ENCODE data around the gene GPR39. TPM values are rescaled to one million over a fixed set of nuclear protein-coding genes. Genes with fewer than 3 reads are reported as not detected.

GPR39 gene
- total RNA-seq, 4 donors from 2014 or later, result 9.1 to 38.5 (median 25.9) TPM

DNA sequence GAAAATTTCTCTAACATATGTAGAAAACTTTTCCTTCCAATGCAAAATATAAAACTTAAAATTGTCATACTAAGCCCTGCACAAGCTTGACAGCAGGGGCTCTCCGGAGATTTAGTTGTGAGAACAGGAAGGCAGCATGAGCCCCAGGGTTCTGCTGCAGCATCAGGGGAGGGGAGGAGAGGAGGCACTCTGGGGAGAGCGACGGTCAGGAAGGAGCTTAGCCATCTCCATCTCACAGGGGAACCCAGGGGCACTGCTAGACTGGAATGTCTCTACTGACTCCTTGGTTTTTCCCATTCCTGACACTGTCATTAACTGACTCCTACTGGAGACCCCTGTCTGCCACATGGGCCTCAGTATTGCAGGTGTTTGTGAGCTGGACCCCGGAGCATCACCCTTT lies 123.6 kb downstream of the GPR39 start:
- Histone ChIP-seq H3K27me3 (no peaks in the 10 kb centered on the region), H3K27ac (no peak overlapping the region), H3K36me3 (no peaks in the 10 kb centered on the region), H3K9me3 (no peaks in the 10 kb centered on the region), H3K4me1 (no peaks in the 10 kb centered on the region), H3K4me3 (no peak overlapping the region)
- TF ChIP-seq, protein P1, sequence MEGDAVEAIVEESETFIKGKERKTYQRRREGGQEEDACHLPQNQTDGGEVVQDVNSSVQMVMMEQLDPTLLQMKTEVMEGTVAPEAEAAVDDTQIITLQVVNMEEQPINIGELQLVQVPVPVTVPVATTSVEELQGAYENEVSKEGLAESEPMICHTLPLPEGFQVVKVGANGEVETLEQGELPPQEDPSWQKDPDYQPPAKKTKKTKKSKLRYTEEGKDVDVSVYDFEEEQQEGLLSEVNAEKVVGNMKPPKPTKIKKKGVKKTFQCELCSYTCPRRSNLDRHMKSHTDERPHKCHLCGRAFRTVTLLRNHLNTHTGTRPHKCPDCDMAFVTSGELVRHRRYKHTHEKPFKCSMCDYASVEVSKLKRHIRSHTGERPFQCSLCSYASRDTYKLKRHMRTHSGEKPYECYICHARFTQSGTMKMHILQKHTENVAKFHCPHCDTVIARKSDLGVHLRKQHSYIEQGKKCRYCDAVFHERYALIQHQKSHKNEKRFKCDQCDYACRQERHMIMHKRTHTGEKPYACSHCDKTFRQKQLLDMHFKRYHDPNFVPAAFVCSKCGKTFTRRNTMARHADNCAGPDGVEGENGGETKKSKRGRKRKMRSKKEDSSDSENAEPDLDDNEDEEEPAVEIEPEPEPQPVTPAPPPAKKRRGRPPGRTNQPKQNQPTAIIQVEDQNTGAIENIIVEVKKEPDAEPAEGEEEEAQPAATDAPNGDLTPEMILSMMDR (IDR thresholded peaks at IDR 0.05), result no peak
- TF ChIP-seq POLR2A (IDR thresholded peaks at IDR 0.05), result no peak
- DNase-seq, result no peak

DNA sequence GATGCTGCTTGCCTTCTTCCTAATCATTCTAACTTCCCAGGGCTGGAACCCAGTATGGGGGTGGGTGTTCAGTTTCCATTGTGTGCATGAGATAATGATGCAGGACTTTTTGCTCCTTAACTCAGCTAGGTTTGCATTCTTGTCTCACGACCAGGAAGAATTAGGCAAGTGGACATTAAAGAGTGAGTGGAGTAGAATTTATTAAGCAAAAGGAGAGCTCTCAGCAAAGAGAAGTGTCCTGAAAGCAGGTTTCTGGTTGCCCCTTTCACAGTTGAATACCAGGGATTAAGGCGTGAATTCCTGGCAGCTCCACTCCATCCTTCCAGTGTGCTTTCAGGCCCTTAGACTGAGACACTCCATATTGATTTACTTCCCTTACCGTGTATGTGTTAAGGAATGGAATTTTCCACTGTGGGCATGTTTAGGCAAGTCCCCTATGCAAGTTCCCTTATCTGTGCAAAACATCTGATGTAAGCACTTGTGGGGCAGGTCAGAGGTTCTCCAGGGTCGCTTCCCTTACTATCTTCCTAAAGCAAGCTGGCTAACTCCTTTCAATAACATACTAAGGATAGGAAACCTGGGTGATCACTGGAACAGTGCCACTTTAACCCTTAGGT lies 126.5 kb downstream of the GPR39 start:
- Histone ChIP-seq H3K4me1 (no peaks in the 10 kb centered on the region), H3K27me3 (no peaks in the 10 kb centered on the region), H3K27ac (no peak overlapping the region), H3K36me3 (no peaks in the 10 kb centered on the region), H3K9me3 (no peaks in the 10 kb centered on the region), H3K4me3 (no peak overlapping the region)
- no peak for DNase-seq
- no peak for TF ChIP-seq POLR2A (IDR thresholded peaks at IDR 0.05)
- TF ChIP-seq, protein P1 (IDR thresholded peaks at IDR 0.05), result no peak

DNA sequence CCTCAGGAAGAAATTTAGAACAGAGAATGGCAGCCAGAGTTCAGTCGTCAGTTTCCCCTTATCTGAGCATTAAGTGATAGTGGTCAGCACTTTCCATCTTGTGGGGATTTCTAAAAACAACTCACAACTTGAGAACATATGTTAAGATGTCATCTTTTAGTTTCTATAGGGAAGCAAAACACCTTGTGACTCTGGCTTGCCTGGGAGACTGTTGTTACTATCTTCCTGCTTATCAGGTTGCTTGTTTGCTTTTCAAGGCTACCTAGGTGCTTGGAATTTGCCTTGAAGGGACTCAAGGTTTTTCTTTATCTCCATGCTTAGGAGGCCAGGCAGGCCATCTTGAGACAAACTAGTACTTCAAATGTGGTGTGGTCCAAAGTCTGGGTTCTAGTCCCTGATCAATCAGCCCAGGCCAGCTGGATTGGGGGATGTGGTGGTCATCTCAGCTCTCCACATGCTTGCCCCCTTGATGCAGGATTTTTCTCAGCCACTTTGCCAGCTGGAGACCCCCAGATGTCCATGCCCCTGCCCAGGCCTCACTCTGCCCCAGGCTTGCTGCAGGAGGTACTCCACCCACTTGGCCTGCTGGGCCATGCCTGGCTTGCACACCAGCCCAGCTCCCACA lies 127.5 kb downstream of the GPR39 start:
- Histone ChIP-seq H3K4me3 (no peak overlapping the region), H3K36me3 (no peaks in the 10 kb centered on the region), H3K9me3 (no peaks in the 10 kb centered on the region), H3K4me1 (no peaks in the 10 kb centered on the region), H3K27me3 (no peaks in the 10 kb centered on the region), H3K27ac (no peak overlapping the region)
- DNase-seq, result no peak
- TF ChIP-seq, protein P1 (IDR thresholded peaks at IDR 0.05), result no peak
- no peak for TF ChIP-seq POLR2A (IDR thresholded peaks at IDR 0.05)

DNA sequence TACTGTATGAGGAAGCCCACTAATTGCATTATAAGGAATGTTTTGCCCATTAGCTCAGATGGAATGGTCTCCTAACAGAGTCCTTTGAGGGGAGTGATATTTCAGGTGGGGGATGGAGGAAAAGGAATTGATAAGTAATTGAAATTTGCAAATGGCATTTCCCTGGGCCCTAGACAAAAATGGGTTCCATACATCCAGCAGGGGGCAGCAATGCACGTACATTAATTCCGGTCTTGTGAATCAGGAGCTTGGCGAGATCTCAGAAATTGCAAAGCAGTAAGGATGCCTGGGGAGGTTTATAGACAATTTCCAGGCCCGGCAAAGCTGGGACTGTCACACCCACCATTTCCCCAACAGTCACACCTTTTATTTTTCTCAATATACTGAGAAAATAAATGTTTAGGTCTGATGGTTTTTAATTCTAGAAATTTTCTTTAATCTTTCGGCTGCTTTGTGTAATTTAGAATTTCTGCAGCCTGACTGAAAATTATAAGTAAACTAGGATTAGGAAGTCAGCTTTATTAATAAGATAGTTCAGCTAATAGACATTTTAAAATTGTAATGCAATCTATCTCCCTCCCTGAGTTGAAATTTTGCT lies 130.6 kb downstream of the GPR39 start:
- TF ChIP-seq POLR2A (IDR thresholded peaks at IDR 0.05), result no peak
- TF ChIP-seq, protein P1 (IDR thresholded peaks at IDR 0.05), result peak in 5 of 6 experiments; percentile 27 to 76 (median 68)
- Histone ChIP-seq H3K4me3 (no peak overlapping the region), H3K9me3 (no peaks in the 10 kb centered on the region), H3K36me3 (no peaks in the 10 kb centered on the region), H3K27ac (no peak overlapping the region), H3K27me3 (no peaks in the 10 kb centered on the region), H3K4me1 (no peaks in the 10 kb centered on the region)
- peak; percentile 22 to 85 (median 60) for DNase-seq

DNA sequence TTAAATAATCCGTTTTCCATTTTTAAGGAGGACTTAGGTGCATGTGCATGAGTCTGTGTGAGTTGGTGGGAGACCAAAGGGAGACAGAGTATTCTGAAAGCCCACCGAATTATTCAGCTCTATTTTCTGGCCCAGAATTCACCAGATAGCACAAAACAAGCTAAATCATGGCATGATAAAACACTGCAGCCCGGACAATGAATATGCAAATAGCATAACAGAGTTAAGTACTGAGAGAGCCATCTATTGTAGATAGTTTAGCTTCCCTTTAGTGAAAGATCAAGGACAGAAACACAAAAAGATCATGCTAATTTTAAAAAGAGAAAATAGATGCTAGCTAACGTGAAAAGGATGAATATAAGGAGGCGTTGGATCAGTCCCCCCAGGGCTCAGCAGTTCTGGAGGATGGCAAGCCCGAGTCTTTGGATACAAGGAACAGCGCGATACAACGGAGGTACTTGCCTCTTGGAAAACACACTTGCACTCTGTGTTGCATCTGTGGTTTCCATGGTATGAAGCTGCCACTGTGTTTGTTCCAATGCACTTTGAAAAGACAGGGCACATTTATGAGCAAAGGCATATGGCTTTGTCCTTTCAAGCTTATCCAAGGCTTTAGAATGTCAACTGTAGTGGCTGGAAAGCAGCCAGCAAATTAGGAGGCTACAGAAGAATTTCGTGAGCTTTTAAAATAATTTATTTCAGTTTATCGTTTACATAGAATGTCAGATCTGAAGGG lies 133.5 kb downstream of the GPR39 start:
- no peak overlapping the region for H3K4me3 ChIP-seq
- H3K27me3 ChIP-seq, result no peaks in the 10 kb centered on the region
- no peaks in the 10 kb centered on the region for H3K4me1 ChIP-seq
- H3K36me3 ChIP-seq, result no peaks in the 10 kb centered on the region
- no peak overlapping the region for H3K27ac ChIP-seq
- no peaks in the 10 kb centered on the region for H3K9me3 ChIP-seq
- TF ChIP-seq POLR2A (IDR thresholded peaks at IDR 0.05), result no peak
- TF ChIP-seq, protein P1 (IDR thresholded peaks at IDR 0.05), result no peak
- no peak for DNase-seq

Data from Peyer's patch (tissue), 4 donors.